ENCODE measurements around the gene REPS1. TPM values are rescaled to one million over a fixed set of nuclear protein-coding genes. Genes with fewer than 3 reads are reported as not detected.

Gene REPS1
- total RNA-seq, 3 donors from 2014 or later (not counting 1 experiment from before 2014, with no cell fraction given): 59.9 to 80.4 (median 66.4) TPM

DNA sequence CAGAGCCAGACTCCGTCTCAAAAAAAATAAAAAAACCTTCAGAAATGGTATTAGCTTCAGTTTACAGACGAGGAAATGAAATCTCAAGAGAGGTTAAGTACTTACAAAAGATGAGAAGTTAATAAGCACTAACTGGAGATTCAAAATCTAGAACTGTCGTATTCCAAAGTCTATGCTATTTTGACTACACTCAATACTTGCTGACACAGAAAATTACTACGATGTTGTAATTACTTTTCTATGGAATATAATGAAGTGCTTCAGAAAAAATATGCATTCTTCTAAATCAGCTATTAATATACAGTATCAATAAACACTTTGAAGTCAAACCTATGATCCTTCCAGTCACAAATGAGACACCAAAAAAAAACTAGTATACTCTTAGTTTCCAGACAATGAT lies 12.2 kb downstream of the REPS1 start:
- Mint-ChIP-seq H3K27me3 (ENCODE audit: low read depth in 2 of 2) (no peaks in the 10 kb centered on the region), H3K9me3 (no peaks in the 10 kb centered on the region), H3K4me3 (no peak overlapping the region), H3K27ac (no peak overlapping the region), H3K36me3 (no peaks in the 10 kb centered on the region), H3K4me1 (peaks cover 63 to 67% of the 10 kb centered on the region in 2 donors)
- ATAC-seq: no peak
- Histone ChIP-seq H3K4me1 (ENCODE audit: control insufficient read depth, insufficient read depth, low read length) (peaks cover 13% of the 10 kb centered on the region), H3K27ac (ENCODE audit: low read length) (no peak overlapping the region), H3K27me3 (ENCODE audit: control insufficient read depth, insufficient read depth, low read length) (no peaks in the 10 kb centered on the region), H3K9me3 (ENCODE audit: control insufficient read depth, insufficient read depth, low read length) (no peaks in the 10 kb centered on the region), H3K36me3 (ENCODE audit: control insufficient read depth, insufficient read depth, low read length) (no peaks in the 10 kb centered on the region), H3K4me3 (ENCODE audit: low read length) (no peak overlapping the region)
- TF ChIP-seq, protein P1, sequence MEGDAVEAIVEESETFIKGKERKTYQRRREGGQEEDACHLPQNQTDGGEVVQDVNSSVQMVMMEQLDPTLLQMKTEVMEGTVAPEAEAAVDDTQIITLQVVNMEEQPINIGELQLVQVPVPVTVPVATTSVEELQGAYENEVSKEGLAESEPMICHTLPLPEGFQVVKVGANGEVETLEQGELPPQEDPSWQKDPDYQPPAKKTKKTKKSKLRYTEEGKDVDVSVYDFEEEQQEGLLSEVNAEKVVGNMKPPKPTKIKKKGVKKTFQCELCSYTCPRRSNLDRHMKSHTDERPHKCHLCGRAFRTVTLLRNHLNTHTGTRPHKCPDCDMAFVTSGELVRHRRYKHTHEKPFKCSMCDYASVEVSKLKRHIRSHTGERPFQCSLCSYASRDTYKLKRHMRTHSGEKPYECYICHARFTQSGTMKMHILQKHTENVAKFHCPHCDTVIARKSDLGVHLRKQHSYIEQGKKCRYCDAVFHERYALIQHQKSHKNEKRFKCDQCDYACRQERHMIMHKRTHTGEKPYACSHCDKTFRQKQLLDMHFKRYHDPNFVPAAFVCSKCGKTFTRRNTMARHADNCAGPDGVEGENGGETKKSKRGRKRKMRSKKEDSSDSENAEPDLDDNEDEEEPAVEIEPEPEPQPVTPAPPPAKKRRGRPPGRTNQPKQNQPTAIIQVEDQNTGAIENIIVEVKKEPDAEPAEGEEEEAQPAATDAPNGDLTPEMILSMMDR (IDR thresholded peaks at IDR 0.05): no peak
- DNase-seq: no peak
- intact Hi-C loops (cut with micrococcal nuclease): no loop called here
- WGBS (ENCODE audit: insufficient coverage): 100% methylated on average over 2 of the region's 4 CpGs

DNA sequence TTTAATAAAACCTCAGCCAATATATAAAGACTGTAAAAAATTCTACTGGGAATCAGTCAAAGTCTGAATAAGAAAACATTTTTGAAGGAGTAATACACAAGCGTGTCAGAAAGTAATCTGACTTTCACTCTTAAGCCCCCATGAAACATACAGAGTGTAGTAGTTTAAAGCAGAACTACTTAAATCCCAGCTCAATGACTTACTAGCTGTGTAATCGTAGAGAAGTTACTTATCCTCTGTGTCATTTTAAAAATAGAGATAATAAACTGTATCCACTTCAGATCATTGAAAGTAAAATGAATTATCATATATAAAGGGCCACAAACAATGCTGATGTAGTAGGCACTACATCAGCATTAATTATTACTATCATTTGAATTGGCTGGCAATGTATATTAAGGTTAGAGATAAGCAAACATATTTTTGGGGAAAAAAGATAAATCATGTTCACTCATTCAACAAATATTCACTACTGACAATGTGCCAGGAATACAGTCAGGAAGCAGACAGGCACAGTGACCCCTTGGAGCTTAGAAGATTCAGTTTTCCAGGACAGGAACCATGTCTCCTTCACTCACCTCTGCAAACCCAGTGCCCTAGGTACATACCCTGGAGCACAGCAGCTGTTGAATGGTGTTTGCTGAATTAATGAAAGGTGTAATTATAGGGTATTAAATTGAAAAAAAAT lies 14.4 kb downstream of the REPS1 start:
- TF ChIP-seq, protein P1 (IDR thresholded peaks at IDR 0.05): no peak
- H3K4me3 Mint-ChIP-seq: no peak overlapping the region
- peak overlapping the region; percentile 21 to 64 for H3K27ac Mint-ChIP-seq
- H3K27me3 Mint-ChIP-seq (ENCODE audit: low read depth in 2 of 2): no peaks in the 10 kb centered on the region
- ATAC-seq: no peak
- no peaks in the 10 kb centered on the region for H3K9me3 ChIP-seq (ENCODE audit: control insufficient read depth, insufficient read depth, low read length)
- no CpG with 5 or more reads among the region's 2 CpGs for WGBS (ENCODE audit: insufficient coverage)
- H3K36me3 Mint-ChIP-seq: no peaks in the 10 kb centered on the region
- H3K9me3 Mint-ChIP-seq: no peaks in the 10 kb centered on the region
- H3K4me1 ChIP-seq (ENCODE audit: control insufficient read depth, insufficient read depth, low read length): peaks cover 17% of the 10 kb centered on the region
- no peak overlapping the region for H3K4me3 ChIP-seq (ENCODE audit: low read length)
- intact Hi-C loops (cut with micrococcal nuclease): loop anchor here (2.0 kb wide), 1 partner anchor 13 kb away; no protein-coding TSS in a partner anchor
- no peak overlapping the region for H3K27ac ChIP-seq (ENCODE audit: low read length)
- no peak for DNase-seq
- H3K36me3 ChIP-seq (ENCODE audit: control insufficient read depth, insufficient read depth, low read length): no peaks in the 10 kb centered on the region
- H3K27me3 ChIP-seq (ENCODE audit: control insufficient read depth, insufficient read depth, low read length): no peaks in the 10 kb centered on the region
- H3K4me1 Mint-ChIP-seq: peaks cover 66 to 68% of the 10 kb centered on the region in 2 donors

DNA sequence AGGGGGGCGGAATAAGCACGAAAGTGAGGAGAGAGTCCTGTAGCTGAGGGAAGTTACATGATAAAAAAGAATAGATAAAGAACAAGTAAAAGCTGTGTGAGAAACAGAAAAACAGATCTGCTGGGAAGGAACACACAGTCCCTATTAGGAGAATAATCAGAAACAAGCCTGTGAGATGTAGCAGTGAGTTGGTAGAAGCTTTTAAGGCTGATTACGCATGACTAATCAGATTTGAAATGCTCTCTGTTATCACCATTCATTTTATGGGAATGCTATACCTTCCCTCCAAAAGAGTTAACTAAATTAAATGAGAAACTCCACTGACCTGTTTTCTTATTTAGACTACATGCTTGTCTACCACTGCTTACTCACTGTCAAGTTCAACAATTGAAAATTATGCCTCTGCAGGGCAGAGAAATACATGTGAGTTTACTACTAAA lies 15.8 kb downstream of the REPS1 start:
- Mint-ChIP-seq H3K27me3 (ENCODE audit: low read depth in 2 of 2) (no peaks in the 10 kb centered on the region), H3K4me1 (peaks cover 65 to 67% of the 10 kb centered on the region in 2 donors), H3K4me3 (no peak overlapping the region), H3K9me3 (no peaks in the 10 kb centered on the region), H3K27ac (peak overlapping the region in 1 of 2 donors; percentile 64), H3K36me3 (no peaks in the 10 kb centered on the region)
- ATAC-seq (no peak), DNase-seq (no peak)
- Histone ChIP-seq H3K27me3 (ENCODE audit: control insufficient read depth, insufficient read depth, low read length) (no peaks in the 10 kb centered on the region), H3K4me1 (ENCODE audit: control insufficient read depth, insufficient read depth, low read length) (peaks cover 17% of the 10 kb centered on the region), H3K9me3 (ENCODE audit: control insufficient read depth, insufficient read depth, low read length) (no peaks in the 10 kb centered on the region), H3K4me3 (ENCODE audit: low read length) (no peak overlapping the region), H3K36me3 (ENCODE audit: control insufficient read depth, insufficient read depth, low read length) (no peaks in the 10 kb centered on the region), H3K27ac (ENCODE audit: low read length) (no peak overlapping the region)
- TF ChIP-seq, protein P1 (IDR thresholded peaks at IDR 0.05): no peak
- intact Hi-C loops (cut with micrococcal nuclease): loop anchor here (2.0 kb wide), 1 partner anchor 15 kb away; no protein-coding TSS in a partner anchor
- WGBS (ENCODE audit: insufficient coverage): 83% methylated on average over 3 of the region's 3 CpGs

Measured in natural killer cell (primary cell).